ENCODE data around the gene CARHSP1. TPM values are rescaled to one million over a fixed set of nuclear protein-coding genes. Genes with fewer than 3 reads are reported as not detected.
"Not testable (repeated sequence)": the region's sequence is repeated elsewhere in the genome, so short reads cannot be mapped to it uniquely, and the experiment has no call there.

Gene CARHSP1
- total RNA-seq, 2 donors from 2014 or later, result 71.4 to 73.1 TPM

DNA sequence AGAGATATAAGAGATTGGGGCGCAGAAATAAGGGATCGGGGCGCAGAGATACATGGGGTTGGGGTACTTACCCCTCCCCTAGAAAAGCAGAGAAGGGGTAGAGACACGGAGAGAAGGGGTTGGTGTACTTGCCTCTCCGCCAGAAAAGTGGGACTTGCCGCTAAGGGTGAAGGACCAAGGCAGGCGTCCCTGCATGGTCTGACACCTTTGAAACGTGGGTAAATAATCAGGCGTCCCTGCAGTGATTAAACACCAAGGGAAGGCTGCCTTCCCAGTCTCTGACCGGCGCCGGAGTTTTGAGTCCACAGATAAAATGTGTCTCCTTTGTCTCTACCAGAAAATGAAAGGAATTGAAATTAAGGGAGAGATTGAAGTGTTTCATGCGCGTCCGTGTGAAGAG lies 31.2 kb downstream of the CARHSP1 start:
- not testable (repeated sequence) for ATAC-seq (replicated peaks in 1 of 2); H3K27me3 Mint-ChIP-seq (ENCODE audit: low read depth); H3K9me3 Mint-ChIP-seq; H3K4me3 Mint-ChIP-seq; H3K36me3 Mint-ChIP-seq (ENCODE audit: insufficient read depth in 2 of 2); H3K27ac Mint-ChIP-seq; H3K4me1 Mint-ChIP-seq (ENCODE audit: low read depth); DNase-seq

GRCh38 chr16:8836797-8837196 lies 32.0 kb downstream of the CARHSP1 start:
- not testable (repeated sequence) for H3K36me3 Mint-ChIP-seq (ENCODE audit: insufficient read depth in 2 of 2); H3K4me1 Mint-ChIP-seq (ENCODE audit: low read depth); DNase-seq; H3K4me3 Mint-ChIP-seq; H3K27ac Mint-ChIP-seq; ATAC-seq (replicated peaks in 1 of 2); H3K9me3 Mint-ChIP-seq; H3K27me3 Mint-ChIP-seq (ENCODE audit: low read depth)

DNA sequence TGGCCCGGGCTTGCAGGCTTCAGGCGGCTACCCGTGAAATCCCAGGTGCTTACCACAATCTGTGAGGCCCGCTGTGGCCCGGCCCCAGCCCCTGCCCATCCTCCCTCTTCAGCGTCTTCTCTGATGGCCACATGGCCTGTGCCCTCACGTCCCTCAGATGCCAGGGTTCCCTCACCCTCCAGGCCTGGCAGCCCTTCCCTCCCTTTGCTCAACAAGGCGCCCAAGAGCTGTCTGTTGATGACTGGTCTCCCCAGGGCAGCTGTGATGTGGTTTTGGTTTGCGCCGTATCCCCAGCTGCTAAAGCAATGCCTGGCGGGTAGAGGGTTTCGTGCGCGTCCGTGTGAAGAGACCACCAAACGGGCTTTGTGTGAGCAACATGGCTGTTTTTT lies 36.1 kb downstream of the CARHSP1 start:
- Mint-ChIP-seq H3K27me3 (ENCODE audit: low read depth) (no peaks in the 10 kb centered on the region), H3K27ac (no peak overlapping the region), H3K36me3 (ENCODE audit: insufficient read depth in 2 of 2) (peaks cover 4 to 9% of the 10 kb centered on the region in 2 donors), H3K4me3 (no peak overlapping the region), H3K9me3 (no peaks in the 10 kb centered on the region), H3K4me1 (ENCODE audit: low read depth) (peaks cover 19% of the 10 kb centered on the region)
- no peak for DNase-seq
- no peak for ATAC-seq (replicated peaks in 1 of 2)

GRCh38 chr16:8831871-8832716 lies 36.7 kb downstream of the CARHSP1 start:
- peaks cover 4 to 9% of the 10 kb centered on the region in 2 donors for H3K36me3 Mint-ChIP-seq (ENCODE audit: insufficient read depth in 2 of 2)
- no peak overlapping the region for H3K27ac Mint-ChIP-seq

DNA sequence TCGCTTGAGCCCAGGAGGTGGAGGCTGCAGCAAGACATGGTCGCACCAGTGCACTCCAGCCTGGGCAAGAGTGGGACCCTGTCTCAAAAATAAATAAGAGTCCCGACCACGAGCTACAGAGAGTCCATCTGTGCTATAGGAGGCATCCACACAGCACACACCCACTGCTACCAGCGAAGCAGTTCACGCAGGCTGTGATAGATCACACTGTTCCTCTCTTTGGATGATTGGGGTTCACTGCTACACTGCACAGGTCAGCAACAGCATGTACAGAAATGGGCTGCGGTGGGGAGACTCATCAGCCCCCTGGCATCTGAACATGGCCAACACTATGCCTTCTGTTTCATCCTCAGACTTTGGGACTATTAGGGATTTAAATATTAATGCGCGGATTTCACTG lies 37.4 kb downstream of the CARHSP1 start:
- Mint-ChIP-seq H3K4me1 (ENCODE audit: low read depth) (peaks cover 19% of the 10 kb centered on the region), H3K36me3 (ENCODE audit: insufficient read depth in 2 of 2) (peaks cover 4 to 11% of the 10 kb centered on the region in 2 donors), H3K27ac (no peak overlapping the region), H3K27me3 (ENCODE audit: low read depth) (no peaks in the 10 kb centered on the region), H3K9me3 (no peaks in the 10 kb centered on the region), H3K4me3 (no peak overlapping the region)
- DNase-seq (no peak), ATAC-seq (replicated peaks in 1 of 2) (no peak)

More at GRCh38 chr16:8831871-8832716, 36.7 kb downstream of the CARHSP1 start:
- Mint-ChIP-seq H3K4me3 (no peak overlapping the region), H3K4me1 (ENCODE audit: low read depth) (peaks cover 19% of the 10 kb centered on the region), H3K9me3 (no peaks in the 10 kb centered on the region), H3K27me3 (ENCODE audit: low read depth) (no peaks in the 10 kb centered on the region)
- DNase-seq, result no peak
- ATAC-seq (replicated peaks in 1 of 2), result no peak

DNA sequence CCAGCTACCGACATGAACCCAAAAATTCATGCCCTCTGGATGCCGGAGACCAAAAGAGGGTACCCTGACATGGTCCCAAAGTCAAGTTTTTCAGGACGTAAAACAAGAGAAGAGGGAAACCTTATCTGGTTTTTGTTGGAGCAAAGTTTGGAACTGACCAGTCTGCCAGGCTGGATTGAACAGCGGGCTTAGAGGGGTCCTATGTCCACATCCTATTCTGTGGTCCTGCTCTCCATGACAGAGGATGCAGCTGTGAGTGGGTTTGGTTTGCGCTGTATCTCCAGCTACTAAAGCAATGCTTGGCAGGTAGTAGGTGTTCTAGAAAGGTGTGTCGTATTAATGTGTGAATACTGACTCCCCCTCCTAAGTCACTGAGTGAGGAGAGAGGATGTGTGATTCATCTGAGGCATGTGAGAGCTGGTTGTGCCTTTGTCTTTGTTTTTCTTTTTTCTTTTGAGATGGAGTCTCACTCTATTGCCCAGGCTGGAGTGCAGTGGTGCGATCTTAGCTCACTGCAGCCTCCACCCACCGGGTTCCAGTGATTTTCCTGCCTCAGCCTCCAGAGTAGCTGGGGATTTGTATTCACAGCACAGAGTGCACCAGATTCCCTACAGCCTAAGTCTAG lies 40.2 kb downstream of the CARHSP1 start:
- Mint-ChIP-seq H3K27ac (no peak overlapping the region), H3K4me3 (no peak overlapping the region), H3K27me3 (ENCODE audit: low read depth) (no peaks in the 10 kb centered on the region), H3K36me3 (ENCODE audit: insufficient read depth in 2 of 2) (peaks cover 4 to 16% of the 10 kb centered on the region in 2 donors), H3K4me1 (ENCODE audit: low read depth) (peaks cover 19% of the 10 kb centered on the region), H3K9me3 (no peaks in the 10 kb centered on the region)
- no peak for DNase-seq
- no peak for ATAC-seq (replicated peaks in 1 of 2)

DNA sequence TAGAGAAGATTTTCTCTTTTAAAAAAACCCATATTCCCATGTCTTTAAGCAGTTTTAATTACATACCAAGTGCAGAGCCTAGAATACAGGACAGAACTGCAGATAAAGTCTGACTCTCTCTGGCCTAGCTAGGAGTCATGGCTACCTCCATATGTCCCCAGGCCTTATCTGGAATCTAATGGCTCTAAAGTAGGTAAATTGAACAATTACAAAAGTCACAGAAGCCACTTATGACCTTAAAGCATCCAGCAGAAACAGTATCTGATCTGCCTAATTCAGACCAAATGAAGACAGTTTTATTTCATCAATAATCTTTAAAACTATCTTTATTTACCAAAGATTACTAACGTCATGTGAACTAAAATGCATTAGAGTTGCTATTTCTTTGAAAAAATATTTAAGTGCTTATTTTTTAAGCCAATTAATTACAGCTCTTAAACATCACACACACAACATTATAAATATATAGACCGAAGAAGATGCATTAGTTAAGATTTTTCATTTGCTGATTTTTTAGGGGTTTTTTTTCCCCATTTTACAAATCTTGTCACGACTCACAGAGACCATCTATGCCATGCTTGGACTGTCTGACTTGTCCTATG lies 42.4 kb downstream of the CARHSP1 start:
- Mint-ChIP-seq H3K36me3 (ENCODE audit: insufficient read depth in 2 of 2) (peaks cover 7 to 22% of the 10 kb centered on the region in 2 donors), H3K4me3 (no peak overlapping the region), H3K27me3 (ENCODE audit: low read depth) (no peaks in the 10 kb centered on the region), H3K27ac (no peak overlapping the region), H3K9me3 (no peaks in the 10 kb centered on the region), H3K4me1 (ENCODE audit: low read depth) (peaks cover 13% of the 10 kb centered on the region)
- DNase-seq (no peak), ATAC-seq (replicated peaks in 1 of 2) (no peak)

DNA sequence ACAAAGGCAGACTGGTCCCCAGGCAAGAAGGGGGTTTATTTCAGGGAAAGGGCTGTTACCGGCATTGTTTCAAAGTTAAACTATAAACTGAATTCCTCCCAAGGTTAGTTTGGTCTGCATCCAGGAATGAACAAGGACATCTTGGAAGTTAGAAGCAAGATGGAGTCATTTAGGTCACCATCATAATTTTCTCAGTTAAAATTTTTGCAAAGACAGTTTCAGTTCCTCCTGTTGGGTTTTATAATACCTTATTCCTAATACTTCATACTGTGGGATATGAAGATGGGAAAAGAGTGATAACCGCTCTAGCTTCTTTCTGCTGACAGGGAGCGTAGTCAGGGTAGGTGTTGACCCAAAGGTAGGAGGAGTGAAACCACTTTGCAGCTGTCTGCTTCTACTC lies 46.4 kb downstream of the CARHSP1 start:
- Mint-ChIP-seq H3K9me3 (no peaks in the 10 kb centered on the region), H3K4me1 (ENCODE audit: low read depth) (peaks cover 8% of the 10 kb centered on the region), H3K27ac (peak overlapping the region; percentile 86), H3K36me3 (ENCODE audit: insufficient read depth in 2 of 2) (peaks cover 8 to 22% of the 10 kb centered on the region in 2 donors), H3K4me3 (no peak overlapping the region), H3K27me3 (ENCODE audit: low read depth) (no peaks in the 10 kb centered on the region)
- ATAC-seq (replicated peaks in 1 of 2) (no peak), DNase-seq (no peak)

GRCh38 chr16:8819411-8820034 lies 49.3 kb downstream of the CARHSP1 start:
- Mint-ChIP-seq H3K9me3 (no peaks in the 10 kb centered on the region), H3K27ac (peak overlapping the region; percentile 84)

DNA sequence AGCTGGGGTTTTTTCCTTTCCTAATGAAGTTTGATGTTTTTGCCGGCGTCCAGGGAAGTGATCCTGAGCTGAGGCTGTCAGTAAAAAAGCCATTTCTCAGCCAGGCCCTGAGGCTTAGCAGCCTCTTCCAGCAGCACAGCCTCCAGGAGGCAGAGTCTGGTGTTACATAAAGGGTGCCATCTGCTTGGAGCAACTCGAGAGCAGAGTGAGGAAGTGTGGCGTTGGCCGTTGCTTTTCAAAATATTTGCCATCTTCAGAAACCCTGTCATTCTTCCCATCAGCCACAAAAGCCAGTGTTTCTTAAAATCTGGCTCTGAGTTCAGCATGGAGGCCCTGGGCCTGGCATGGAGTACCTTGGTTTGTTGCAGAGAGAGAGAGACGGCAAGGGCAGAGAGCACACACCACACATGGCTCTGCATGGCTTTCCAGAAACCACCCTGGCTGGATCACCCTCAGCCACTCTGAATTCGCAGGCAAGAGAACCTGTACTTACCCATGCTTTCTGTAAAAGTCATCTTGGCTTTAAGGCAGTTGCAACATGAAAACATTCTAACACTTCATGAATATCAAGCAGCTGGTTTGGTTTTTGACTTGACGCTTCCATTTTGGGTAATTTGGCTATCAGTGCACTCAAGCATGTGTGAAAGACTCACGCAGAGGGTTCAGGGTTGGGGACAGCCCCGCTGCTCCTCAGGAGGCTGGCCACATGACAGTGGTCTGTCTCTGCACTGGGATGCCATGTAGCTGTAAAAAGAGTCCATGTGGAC lies 50.1 kb downstream of the CARHSP1 start:
- no peak overlapping the region for H3K4me3 Mint-ChIP-seq
- no peak overlapping the region for H3K27ac Mint-ChIP-seq
- ATAC-seq (replicated peaks in 1 of 2) (no peak), DNase-seq (no peak)
- peaks cover 14 to 33% of the 10 kb centered on the region in 2 donors for H3K36me3 Mint-ChIP-seq (ENCODE audit: insufficient read depth in 2 of 2)
- peaks cover 29% of the 10 kb centered on the region for H3K4me1 Mint-ChIP-seq (ENCODE audit: low read depth)
- H3K9me3 Mint-ChIP-seq, result no peaks in the 10 kb centered on the region
- no peaks in the 10 kb centered on the region for H3K27me3 Mint-ChIP-seq (ENCODE audit: low read depth)

More at GRCh38 chr16:8819411-8820034, 49.3 kb downstream of the CARHSP1 start:
- DNase-seq (no peak), ATAC-seq (replicated peaks in 1 of 2) (no peak)
- H3K4me3 Mint-ChIP-seq, result no peak overlapping the region
- peaks cover 21% of the 10 kb centered on the region for H3K4me1 Mint-ChIP-seq (ENCODE audit: low read depth)
- H3K27me3 Mint-ChIP-seq (ENCODE audit: low read depth), result no peaks in the 10 kb centered on the region
- H3K36me3 Mint-ChIP-seq (ENCODE audit: insufficient read depth in 2 of 2), result peaks cover 14 to 29% of the 10 kb centered on the region in 2 donors

GRCh38 chr16:8816967-8817655 lies 51.7 kb downstream of the CARHSP1 start:
- Mint-ChIP-seq H3K4me1 (ENCODE audit: low read depth) (peaks cover 33% of the 10 kb centered on the region), H3K27me3 (ENCODE audit: low read depth) (no peaks in the 10 kb centered on the region), H3K27ac (peak overlapping the region; percentile 94), H3K9me3 (no peaks in the 10 kb centered on the region), H3K36me3 (ENCODE audit: insufficient read depth in 2 of 2) (peaks cover 17 to 34% of the 10 kb centered on the region in 2 donors), H3K4me3 (no peak overlapping the region)
- DNase-seq (no peak), ATAC-seq (replicated peaks in 1 of 2) (peak; percentile 25 to 66)
